T-helper 17 cell (primary cell): ENCODE results near the gene GALNT14. TPM values are rescaled to one million over a fixed set of nuclear protein-coding genes. Genes with fewer than 3 reads are reported as not detected.

Experiments
- ATAC-seq: fragments of 150-1000 bp; cut with Tn5 transposase; 2 replicates; pipeline ENCODE4 v1.10.0; 2021; ENCODE audit warnings: mild to moderate bottlenecking, moderate library complexity
- DNase-seq, 3 donors: peaks; one replicate each; pipeline versions ENCODE4 v3.0.0 to v3.0.0-alpha.2; 2020 to 2021
- H3K9me3 ChIP-seq: one replicate; pipeline ENCODE4 v1.7.0; 2013; ENCODE audit warnings: low read length, mild to moderate bottlenecking; ENCODE audit not compliant: control insufficient read depth, poor library complexity, severe bottlenecking
- H3K27ac Mint-ChIP-seq: one replicate; pipeline ENCODE4 v1.8.0; 2022; ENCODE audit warnings: mild to moderate bottlenecking, moderate library complexity, mixed read lengths
- H3K27me3 Mint-ChIP-seq: one replicate; pipeline ENCODE4 v1.8.0; 2022; ENCODE audit warnings: mixed read lengths
- H3K36me3 Mint-ChIP-seq: one replicate; pipeline ENCODE4 v1.8.0; 2022; ENCODE audit warnings: low read depth, mixed read lengths
- H3K4me1 Mint-ChIP-seq: one replicate; pipeline ENCODE4 v1.8.0; 2022; ENCODE audit warnings: mild to moderate bottlenecking, mixed read lengths
- H3K4me3 Mint-ChIP-seq: one replicate; pipeline ENCODE4 v1.8.0; 2022; ENCODE audit warnings: mild to moderate bottlenecking, moderate library complexity, mixed read lengths
- total RNA-seq, 4 donors: library from RNA in 2 of 4; stranded (reverse) in 2 of 4; gene quantifications; one replicate each; pipeline ENCODE4 v1.2.3 and lab custom pipeline; 2022 to 2026

The GALNT14 gene
- total RNA-seq, 2 donors from 2014 or later: not detected

- no peak for ATAC-seq
- DNase-seq: no peak
- H3K36me3 Mint-ChIP-seq: peaks cover 6% of the 10 kb centered on the region
- H3K27ac Mint-ChIP-seq: no peak overlapping the region
- no peak overlapping the region for H3K4me3 Mint-ChIP-seq
- H3K9me3 ChIP-seq: no peaks in the 10 kb centered on the region
- H3K27me3 Mint-ChIP-seq: peaks cover 65% of the 10 kb centered on the region
- peaks cover 14% of the 10 kb centered on the region for H3K4me1 Mint-ChIP-seq
These were observed 159.4 kb downstream of the GALNT14 start for GRCh38 chr2:30978854-30979253.

GRCh38 chr2:30978044-30978443, 160.2 kb downstream of the GALNT14 start:
- Mint-ChIP-seq H3K27me3 (peaks cover 71% of the 10 kb centered on the region), H3K4me3 (no peak overlapping the region), H3K27ac (no peak overlapping the region), H3K36me3 (peaks cover 6% of the 10 kb centered on the region), H3K4me1 (peaks cover 14% of the 10 kb centered on the region)
- ATAC-seq: no peak
- no peaks in the 10 kb centered on the region for H3K9me3 ChIP-seq
- no peak for DNase-seq

DNA sequence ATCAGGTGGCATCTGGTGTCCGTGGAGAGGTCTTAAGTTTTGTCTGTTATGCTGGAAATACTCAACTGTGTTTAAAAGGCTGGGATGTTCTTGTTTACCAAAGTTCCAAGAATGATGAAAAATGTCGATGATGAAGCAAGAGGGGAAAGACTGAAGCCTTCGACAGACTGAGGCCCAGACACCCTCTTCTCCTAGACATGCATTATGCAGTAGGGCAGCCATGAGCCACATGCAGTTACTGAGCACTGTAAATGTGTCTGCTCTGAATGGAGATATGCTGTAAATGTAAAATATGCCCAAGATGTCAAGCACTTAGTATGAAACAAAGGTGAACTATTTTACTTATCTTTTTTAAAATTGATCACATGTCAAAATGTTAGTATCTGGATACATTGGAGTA, 163.1 kb downstream of the GALNT14 start:
- ATAC-seq (no peak), DNase-seq (no peak)
- Mint-ChIP-seq H3K27me3 (peaks cover 63% of the 10 kb centered on the region), H3K4me3 (no peak overlapping the region), H3K36me3 (peaks cover 6% of the 10 kb centered on the region), H3K27ac (no peak overlapping the region), H3K4me1 (peaks cover 10% of the 10 kb centered on the region)
- H3K9me3 ChIP-seq: no peaks in the 10 kb centered on the region

DNA sequence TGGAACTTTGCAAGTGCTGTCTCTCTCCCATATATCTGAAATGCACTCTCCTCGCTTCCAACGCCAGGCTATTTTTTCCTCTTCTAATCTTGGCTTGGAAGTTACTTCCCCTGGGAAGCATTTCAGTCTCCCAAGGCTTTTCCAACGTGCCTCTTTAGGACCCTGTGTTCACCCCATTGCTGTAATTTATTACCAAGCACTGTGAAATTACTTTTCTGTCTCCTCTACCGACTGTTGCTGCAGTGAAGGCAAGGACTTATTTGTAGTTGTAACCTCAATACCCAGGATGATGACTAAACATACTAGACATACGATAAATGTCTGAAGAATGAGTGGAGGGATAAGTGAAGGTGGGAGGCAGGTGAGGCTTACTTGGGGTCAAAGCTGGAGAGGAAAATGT, 163.7 kb downstream of the GALNT14 start:
- no peak for ATAC-seq
- no peak for DNase-seq
- H3K4me3 Mint-ChIP-seq: no peak overlapping the region
- H3K27me3 Mint-ChIP-seq: peaks cover 63% of the 10 kb centered on the region
- H3K4me1 Mint-ChIP-seq: peaks cover 10% of the 10 kb centered on the region
- H3K36me3 Mint-ChIP-seq: peaks cover 6% of the 10 kb centered on the region
- no peaks in the 10 kb centered on the region for H3K9me3 ChIP-seq
- H3K27ac Mint-ChIP-seq: no peak overlapping the region

- Mint-ChIP-seq H3K36me3 (peaks cover 6% of the 10 kb centered on the region), H3K27me3 (peaks cover 63% of the 10 kb centered on the region), H3K27ac (no peak overlapping the region), H3K4me3 (no peak overlapping the region), H3K4me1 (peaks cover 10% of the 10 kb centered on the region)
- DNase-seq (no peak), ATAC-seq (no peak)
- H3K9me3 ChIP-seq: no peaks in the 10 kb centered on the region
These were observed 164.1 kb downstream of the GALNT14 start for GRCh38 chr2:30974092-30974491.

GRCh38 chr2:30971231-30972025, 166.8 kb downstream of the GALNT14 start:
- DNase-seq (no peak), ATAC-seq (no peak)
- no peak overlapping the region for H3K27ac Mint-ChIP-seq
- no peaks in the 10 kb centered on the region for H3K9me3 ChIP-seq
- H3K4me3 Mint-ChIP-seq: no peak overlapping the region
- peaks cover 2% of the 10 kb centered on the region for H3K36me3 Mint-ChIP-seq
- peaks cover 60% of the 10 kb centered on the region for H3K27me3 Mint-ChIP-seq
- H3K4me1 Mint-ChIP-seq: peaks cover 13% of the 10 kb centered on the region

- H3K27me3 Mint-ChIP-seq: peaks cover 66% of the 10 kb centered on the region
- H3K36me3 Mint-ChIP-seq: no peaks in the 10 kb centered on the region
- DNase-seq: no peak
- no peaks in the 10 kb centered on the region for H3K9me3 ChIP-seq
- H3K27ac Mint-ChIP-seq: no peak overlapping the region
- no peak for ATAC-seq
- H3K4me1 Mint-ChIP-seq: peaks cover 2% of the 10 kb centered on the region
- H3K4me3 Mint-ChIP-seq: no peak overlapping the region
These were observed 169.4 kb downstream of the GALNT14 start for GRCh38 chr2:30968660-30969397.

- Mint-ChIP-seq H3K4me1 (peaks cover 2% of the 10 kb centered on the region), H3K36me3 (no peaks in the 10 kb centered on the region), H3K4me3 (no peak overlapping the region), H3K27me3 (peaks cover 65% of the 10 kb centered on the region), H3K27ac (no peak overlapping the region)
- H3K9me3 ChIP-seq: no peaks in the 10 kb centered on the region
- ATAC-seq: no peak
- DNase-seq: no peak
These were observed 171.5 kb downstream of the GALNT14 start for GRCh38 chr2:30966786-30967185.

GRCh38 chr2:30965022-30965531, 173.2 kb downstream of the GALNT14 start:
- Mint-ChIP-seq H3K4me3 (no peak overlapping the region), H3K27ac (no peak overlapping the region), H3K36me3 (no peaks in the 10 kb centered on the region), H3K27me3 (peaks cover 62% of the 10 kb centered on the region), H3K4me1 (peaks cover 2% of the 10 kb centered on the region)
- no peaks in the 10 kb centered on the region for H3K9me3 ChIP-seq
- ATAC-seq (no peak), DNase-seq (no peak)

DNA sequence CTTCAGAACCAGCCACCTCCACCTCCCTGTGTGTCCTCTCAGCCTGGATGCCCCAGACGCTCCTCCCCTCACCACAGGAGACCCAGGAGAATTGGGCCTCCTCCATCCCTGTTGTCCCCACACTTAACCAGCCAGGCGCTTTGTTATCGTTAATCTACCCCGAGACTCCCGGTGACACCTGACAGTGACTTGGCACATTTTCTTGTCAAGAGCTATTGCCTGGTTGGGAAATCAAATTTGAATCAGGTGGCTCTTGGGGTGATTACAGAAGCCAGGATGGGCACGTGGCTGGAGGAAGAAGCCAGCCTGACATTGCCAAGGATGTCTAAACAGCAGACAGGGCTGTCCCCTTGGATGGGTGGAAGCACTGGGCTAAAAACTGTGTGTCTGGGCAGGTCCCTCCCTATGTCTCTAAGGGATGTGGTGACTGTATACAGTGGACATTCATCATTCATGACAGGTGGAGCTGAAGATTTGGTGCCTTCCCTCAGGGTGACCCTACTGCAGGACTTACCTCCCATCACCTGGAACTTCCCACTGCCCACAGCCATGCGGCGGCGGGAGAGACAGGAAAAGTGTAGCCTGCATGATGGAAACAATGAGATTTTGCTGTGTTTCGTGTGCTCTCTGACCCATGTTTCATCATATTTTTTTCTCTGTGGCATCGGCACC, 173.8 kb downstream of the GALNT14 start:
- Mint-ChIP-seq H3K4me3 (no peak overlapping the region), H3K27me3 (peaks cover 61% of the 10 kb centered on the region), H3K27ac (no peak overlapping the region), H3K4me1 (peaks cover 2% of the 10 kb centered on the region), H3K36me3 (no peaks in the 10 kb centered on the region)
- ATAC-seq (no peak), DNase-seq (no peak)
- no peaks in the 10 kb centered on the region for H3K9me3 ChIP-seq

GRCh38 chr2:30963184-30963583, 175.1 kb downstream of the GALNT14 start:
- no peak overlapping the region for H3K27ac Mint-ChIP-seq
- peaks cover 59% of the 10 kb centered on the region for H3K27me3 Mint-ChIP-seq
- no peak overlapping the region for H3K4me3 Mint-ChIP-seq
- ATAC-seq (no peak), DNase-seq (no peak)
- H3K36me3 Mint-ChIP-seq: no peaks in the 10 kb centered on the region
- no peaks in the 10 kb centered on the region for H3K4me1 Mint-ChIP-seq
- H3K9me3 ChIP-seq: no peaks in the 10 kb centered on the region

DNA sequence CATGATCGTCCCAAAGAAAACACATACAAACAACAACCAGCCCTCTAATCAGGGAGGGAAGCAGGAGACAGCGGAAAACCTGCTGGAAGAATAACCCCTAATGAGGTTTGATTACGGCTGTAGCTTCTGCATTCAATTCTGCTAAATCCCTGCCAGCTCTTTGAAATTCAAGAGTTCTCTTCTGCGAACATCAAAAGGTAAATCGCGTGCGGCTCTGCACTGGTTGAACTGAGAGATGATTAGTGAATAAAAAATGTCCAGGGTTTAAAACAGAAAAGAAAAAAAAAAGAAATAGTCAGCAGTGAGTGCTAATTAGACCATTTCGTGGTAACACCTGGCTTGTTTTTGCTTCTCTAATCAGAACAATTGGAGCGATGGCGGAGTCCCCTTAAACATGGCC, 178.0 kb downstream of the GALNT14 start:
- H3K36me3 Mint-ChIP-seq: no peaks in the 10 kb centered on the region
- peaks cover 49% of the 10 kb centered on the region for H3K27me3 Mint-ChIP-seq
- H3K4me1 Mint-ChIP-seq: no peaks in the 10 kb centered on the region

GRCh38 chr2:30959653-30960052, 178.6 kb downstream of the GALNT14 start:
- H3K27me3 Mint-ChIP-seq: peaks cover 45% of the 10 kb centered on the region
- DNase-seq (no peak), ATAC-seq (no peak)
- no peak overlapping the region for H3K4me3 Mint-ChIP-seq
- H3K36me3 Mint-ChIP-seq: no peaks in the 10 kb centered on the region
- no peaks in the 10 kb centered on the region for H3K4me1 Mint-ChIP-seq
- no peaks in the 10 kb centered on the region for H3K9me3 ChIP-seq
- H3K27ac Mint-ChIP-seq: no peak overlapping the region

More for the DNA sequence above, 178.0 kb downstream of the GALNT14 start:
- H3K4me3 Mint-ChIP-seq: no peak overlapping the region
- H3K9me3 ChIP-seq: no peaks in the 10 kb centered on the region
- H3K27ac Mint-ChIP-seq: no peak overlapping the region
- DNase-seq: no peak
- no peak for ATAC-seq
